Epithelial cell of esophagus (primary cell): ENCODE measurements around the gene SEPTIN11.
A peak's percentile ranks its signal among the peaks of the same experiment; 100 is the strongest.

Experiments
- DNase-seq: peaks from one replicate; pipeline ENCODE4 v3.0.0; 2010; ENCODE audit warnings: low read depth
- H3K4me3 ChIP-seq: 2 replicates; pipeline ENCODE4 v1.5.1; 2011; ENCODE audit warnings: mild to moderate bottlenecking, low read length, control low read depth
- TF ChIP-seq, protein P1 (sequence below): IDR thresholded peaks from 2 replicates; pipeline ENCODE4 v1.5.1; 2011; ENCODE audit warnings: low read depth, mild to moderate bottlenecking, low read length, control low read depth, inconsistent platforms; ENCODE audit not compliant: insufficient read depth; ENCODE audit errors: missing control alignments

SEPTIN11 gene

DNA sequence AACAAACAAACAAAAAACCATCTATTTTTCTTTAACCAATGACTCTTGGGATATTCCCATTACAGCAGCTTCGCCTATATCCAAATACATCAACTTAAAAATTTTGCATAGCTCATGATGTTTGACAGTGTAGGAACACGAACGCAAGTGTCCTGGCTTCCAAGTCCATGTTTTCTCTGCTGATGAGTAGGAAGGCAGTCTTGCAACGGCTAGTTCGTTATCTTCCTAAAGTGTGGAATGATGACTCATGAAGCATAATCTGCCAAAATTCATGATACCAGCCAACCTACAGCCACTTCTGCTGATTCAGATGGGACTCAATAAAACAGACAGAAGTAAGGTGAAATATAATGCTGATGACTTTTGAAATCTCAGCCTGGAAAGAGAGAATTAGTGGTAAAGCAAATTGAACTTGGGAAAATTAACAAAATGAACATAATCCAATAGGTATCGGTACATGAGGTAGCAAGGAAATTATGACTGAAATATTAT is 6.4 kb upstream of the SEPTIN11 start:
- no peak overlapping the region for H3K4me3 ChIP-seq
- TF ChIP-seq, protein P1, sequence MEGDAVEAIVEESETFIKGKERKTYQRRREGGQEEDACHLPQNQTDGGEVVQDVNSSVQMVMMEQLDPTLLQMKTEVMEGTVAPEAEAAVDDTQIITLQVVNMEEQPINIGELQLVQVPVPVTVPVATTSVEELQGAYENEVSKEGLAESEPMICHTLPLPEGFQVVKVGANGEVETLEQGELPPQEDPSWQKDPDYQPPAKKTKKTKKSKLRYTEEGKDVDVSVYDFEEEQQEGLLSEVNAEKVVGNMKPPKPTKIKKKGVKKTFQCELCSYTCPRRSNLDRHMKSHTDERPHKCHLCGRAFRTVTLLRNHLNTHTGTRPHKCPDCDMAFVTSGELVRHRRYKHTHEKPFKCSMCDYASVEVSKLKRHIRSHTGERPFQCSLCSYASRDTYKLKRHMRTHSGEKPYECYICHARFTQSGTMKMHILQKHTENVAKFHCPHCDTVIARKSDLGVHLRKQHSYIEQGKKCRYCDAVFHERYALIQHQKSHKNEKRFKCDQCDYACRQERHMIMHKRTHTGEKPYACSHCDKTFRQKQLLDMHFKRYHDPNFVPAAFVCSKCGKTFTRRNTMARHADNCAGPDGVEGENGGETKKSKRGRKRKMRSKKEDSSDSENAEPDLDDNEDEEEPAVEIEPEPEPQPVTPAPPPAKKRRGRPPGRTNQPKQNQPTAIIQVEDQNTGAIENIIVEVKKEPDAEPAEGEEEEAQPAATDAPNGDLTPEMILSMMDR = no peak
- peak; percentile 65 for DNase-seq

DNA sequence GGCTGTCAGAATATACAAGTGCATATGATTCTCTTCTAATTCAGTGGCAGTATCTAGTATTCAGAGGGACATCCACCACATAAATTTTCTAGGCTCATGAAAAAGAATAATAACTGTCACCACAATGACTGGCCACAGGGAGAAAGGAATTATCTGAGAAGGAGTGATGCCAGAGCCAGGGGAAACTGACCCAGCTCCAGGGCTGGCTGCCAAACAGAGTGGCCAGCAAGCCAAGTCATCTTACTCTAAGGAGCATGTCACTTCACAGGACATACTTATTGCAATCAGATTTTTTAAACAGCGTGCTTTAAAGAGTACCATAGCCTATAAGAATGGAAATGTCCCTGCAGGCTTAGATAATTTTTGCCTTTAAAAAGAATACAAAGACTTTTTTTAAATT is 5.8 kb upstream of the SEPTIN11 start:
- TF ChIP-seq, protein P1 = no peak
- DNase-seq = no peak
- H3K4me3 ChIP-seq = no peak overlapping the region

DNA sequence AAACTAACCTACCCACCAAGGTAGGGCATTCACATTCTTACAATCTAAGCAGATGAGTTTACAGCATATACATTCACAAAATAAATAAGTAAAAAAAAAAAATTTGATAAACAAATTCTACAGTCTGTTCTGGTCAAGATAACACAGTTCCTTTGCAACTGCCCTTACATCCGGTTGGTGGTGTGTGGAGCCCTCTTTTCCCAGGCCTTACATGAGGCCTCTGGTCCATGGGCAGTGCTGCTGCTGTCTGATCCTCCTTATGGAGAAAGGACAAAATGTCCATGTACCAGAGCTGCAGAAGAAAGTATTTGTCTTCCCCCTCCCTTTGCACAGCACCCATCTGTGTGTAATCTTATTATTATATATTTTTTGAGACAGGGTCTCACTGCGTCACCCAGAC is 2.2 kb upstream of the SEPTIN11 start:
- no peak overlapping the region for H3K4me3 ChIP-seq
- TF ChIP-seq, protein P1 = no peak
- no peak for DNase-seq

DNA sequence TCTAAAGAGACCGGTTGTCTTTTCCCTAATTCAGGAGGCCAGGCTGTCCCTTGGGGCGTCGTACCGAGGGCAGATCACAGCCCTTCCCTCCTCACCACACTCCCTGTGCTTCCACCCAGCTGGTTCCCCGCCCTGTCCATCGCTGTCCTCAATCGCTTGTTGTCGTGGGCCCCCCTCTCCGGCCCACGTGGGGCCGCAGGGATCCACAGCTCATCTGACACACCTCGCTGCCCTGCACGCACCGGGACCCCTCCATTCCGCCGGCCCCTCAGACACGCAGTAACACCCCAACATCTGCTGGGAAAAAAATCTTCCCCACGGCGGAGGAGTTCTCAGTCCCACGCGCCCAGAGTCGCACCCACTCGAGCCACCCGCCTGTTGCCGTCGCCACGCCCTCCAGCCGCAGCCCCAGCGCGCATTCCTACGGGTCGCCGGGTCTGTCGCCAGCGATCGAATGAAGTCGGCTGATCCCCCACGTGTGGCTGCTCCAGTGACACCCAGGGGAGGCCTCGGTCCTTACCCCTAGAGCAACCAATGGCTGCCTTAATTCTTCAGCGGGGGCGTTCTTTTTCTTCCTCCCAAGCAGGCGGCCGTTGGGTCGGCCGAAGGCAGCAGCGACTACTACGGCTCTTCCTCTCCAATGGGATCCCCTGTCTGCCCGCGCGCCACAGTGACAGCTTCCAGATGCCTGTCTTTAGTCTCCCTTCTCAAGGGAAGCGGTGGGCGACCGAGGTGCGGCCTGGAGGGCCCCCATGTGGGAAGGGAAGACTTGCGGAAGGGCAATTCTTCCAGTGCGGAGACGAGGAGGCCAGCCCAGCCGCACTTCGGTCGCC is 893 bp upstream of the SEPTIN11 start:
- peak overlapping the region; percentile 81 for H3K4me3 ChIP-seq
- DNase-seq = peak; percentile 81
- TF ChIP-seq, protein P1 = no peak

DNA sequence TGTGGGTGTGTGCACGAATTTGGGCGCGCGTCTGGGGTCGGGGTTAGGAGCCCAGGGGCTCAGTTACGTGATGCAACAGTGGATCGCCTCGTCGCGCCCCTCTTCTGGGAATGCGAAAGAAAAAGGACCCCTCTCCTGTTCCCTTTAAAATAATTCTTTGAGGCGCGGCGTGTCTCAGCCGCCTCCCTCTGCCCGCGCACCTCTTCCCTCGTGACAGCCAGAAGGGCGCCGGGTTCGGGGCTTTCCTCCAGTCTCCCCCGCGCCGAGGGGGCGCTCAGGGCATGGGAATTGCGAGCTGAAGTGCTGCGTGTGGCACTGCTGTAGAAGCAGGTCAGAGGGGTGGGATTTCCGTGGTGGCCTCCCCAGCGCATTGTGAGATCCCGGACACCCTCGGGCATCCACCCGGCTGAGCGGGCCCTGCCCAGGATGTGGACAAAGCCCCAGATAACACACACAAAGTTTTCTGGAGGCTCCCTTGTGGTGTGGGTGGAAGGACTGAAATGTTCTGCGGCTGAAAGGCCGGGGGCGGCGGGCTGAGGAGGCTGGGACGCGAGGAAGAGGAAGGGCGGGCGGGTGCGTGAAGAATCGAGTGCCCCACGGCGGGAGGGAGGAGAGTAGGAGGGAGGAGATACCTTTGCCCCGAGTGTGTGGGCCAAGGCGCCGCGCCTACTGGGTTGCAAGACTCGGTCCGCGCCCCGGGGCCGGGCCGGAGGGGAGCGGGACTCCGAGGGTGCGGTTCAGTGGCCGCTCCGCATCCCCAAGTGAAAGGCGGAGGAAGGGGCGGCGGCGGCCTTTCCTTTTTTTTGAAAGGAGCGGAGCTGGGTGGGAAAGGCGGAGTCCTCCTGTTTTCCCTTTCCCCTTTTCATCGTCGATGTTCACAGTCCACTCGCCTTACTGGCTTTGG is 752 bp downstream of the SEPTIN11 start:
- TF ChIP-seq, protein P1 = no peak
- DNase-seq = peak; percentile 46
- peak overlapping the region; percentile 81 for H3K4me3 ChIP-seq

DNA sequence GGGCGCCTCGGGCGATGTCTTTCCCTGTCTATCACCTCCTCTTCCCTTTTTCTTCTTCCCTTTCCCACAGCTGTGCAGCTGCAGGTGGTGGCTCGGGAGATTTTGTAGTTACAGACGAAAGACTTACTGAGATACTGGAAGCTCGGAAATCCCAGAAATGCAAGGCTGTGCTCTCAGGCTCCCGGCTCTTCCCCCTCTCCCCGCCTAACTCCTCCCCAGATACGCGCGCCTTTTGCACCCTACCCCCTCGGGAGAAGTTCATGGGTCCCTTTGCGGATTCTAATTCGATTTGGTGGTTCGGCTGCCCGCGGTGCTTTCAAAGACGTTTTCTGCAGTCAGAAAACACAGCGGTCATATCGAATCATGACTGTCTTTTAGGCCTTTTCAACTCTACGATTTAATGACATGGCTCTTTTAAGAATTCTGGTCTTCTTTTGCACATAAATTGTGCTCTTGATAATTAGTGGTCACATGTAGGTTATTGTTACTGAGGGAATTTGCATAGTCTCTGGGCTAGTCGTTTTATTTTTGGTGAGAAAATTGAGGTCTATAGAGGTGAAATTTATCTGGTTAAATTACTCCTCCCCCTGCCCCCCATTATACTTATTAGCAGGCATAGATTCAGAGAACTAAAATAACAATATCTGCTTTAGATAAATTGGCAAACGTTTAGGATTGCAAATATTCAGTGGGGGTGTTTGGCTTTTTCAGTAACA is 1.6 kb downstream of the SEPTIN11 start:
- TF ChIP-seq, protein P1 = no peak
- H3K4me3 ChIP-seq = peak overlapping the region; percentile 81
- DNase-seq = peak; percentile 32
